MM.1S (cell line): Measurements from ENCODE around the gene MAP3K2.
"Not testable (repeated sequence)": the region's sequence is repeated elsewhere in the genome, so short reads cannot be mapped to it uniquely, and the experiment has no call there.

Experiments used
- EZH2 ChIP-seq: fragments of 300-600 bp; sonication (generic); optimal IDR thresholded peaks from 2 replicates; pipeline ENCODE3; 2017; ENCODE audit warnings: low read depth, mild to moderate bottlenecking, antibody characterized with exemption, low read length, mixed read lengths
- EZH2phosphoT487 ChIP-seq: fragments of 300-600 bp; sonication (generic); IDR thresholded peaks from 2 replicates; pipeline ENCODE4 v1.6.1; 2018; ENCODE audit warnings: antibody characterized with exemption, low read length
- TF ChIP-seq, protein P1 (sequence below): fragments of 300-600 bp; sonication (generic); IDR thresholded peaks from 2 replicates; pipeline ENCODE4 v1.5.1; 2016; ENCODE audit warnings: antibody characterized with exemption, low read length, mixed read lengths

DNA sequence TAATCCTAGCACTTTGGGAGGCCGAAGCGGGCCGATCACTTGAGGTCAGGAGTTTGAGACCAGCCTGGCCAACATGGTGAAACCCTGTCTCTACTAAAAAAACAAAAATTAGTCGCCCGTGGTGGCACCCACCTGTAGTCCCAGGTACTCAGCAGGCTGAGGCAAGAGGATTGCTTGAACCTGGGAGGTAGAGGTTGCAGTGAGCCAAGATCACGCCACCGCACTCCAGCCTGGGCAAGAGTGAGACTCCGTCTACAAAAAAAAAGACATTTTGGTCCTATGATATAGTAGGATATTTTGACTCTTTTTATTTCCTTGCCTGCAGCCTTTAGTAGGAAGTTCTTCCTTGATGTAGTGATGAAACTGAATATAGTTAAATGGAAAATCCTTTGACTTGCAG lies 21.9 kb upstream of the MAP3K2 start:
- TF ChIP-seq EZH2, EZH2phosphoT487: not testable (repeated sequence)
- TF ChIP-seq, protein P1, sequence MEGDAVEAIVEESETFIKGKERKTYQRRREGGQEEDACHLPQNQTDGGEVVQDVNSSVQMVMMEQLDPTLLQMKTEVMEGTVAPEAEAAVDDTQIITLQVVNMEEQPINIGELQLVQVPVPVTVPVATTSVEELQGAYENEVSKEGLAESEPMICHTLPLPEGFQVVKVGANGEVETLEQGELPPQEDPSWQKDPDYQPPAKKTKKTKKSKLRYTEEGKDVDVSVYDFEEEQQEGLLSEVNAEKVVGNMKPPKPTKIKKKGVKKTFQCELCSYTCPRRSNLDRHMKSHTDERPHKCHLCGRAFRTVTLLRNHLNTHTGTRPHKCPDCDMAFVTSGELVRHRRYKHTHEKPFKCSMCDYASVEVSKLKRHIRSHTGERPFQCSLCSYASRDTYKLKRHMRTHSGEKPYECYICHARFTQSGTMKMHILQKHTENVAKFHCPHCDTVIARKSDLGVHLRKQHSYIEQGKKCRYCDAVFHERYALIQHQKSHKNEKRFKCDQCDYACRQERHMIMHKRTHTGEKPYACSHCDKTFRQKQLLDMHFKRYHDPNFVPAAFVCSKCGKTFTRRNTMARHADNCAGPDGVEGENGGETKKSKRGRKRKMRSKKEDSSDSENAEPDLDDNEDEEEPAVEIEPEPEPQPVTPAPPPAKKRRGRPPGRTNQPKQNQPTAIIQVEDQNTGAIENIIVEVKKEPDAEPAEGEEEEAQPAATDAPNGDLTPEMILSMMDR: not testable (repeated sequence)
